ENCODE data around the gene OPHN1. TPM values are rescaled to one million over a fixed set of nuclear protein-coding genes. Genes with fewer than 3 reads are reported as not detected.
A peak's percentile ranks its signal among the peaks of the same experiment; 100 is the strongest.

The OPHN1 gene
- total and polyA plus RNA-seq, 2 donors (not counting 3 experiments of a cell fraction or from before 2014, with no cell fraction given) = 3.9 to 6.7 TPM

DNA sequence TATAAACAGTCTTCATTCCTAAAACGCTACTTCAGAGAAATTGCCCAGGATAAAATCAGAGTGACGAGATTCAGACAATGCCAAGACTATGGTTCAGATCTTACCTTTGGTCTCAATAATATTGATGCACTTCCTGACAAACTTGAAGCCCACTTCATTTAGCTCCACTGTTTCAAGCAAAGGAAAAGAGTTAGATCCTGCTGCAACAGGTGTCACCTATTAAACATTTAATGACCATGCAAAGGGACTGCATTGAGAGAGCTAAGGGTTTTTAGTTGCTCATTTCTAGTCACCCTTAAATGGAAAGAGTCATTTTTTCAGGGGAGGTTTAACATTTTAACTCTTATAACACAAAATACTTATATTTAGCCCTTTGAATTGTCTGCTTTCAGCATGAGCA, 239.5 kb downstream of the OPHN1 start:
- peaks cover 15% of the 10 kb centered on the region for H3K4me1 ChIP-seq (ENCODE audit: control insufficient read depth, extremely low read depth, insufficient read depth, low read length)
- H3K9me1 ChIP-seq (replicated peaks; ENCODE audit: control insufficient read depth, extremely low read depth, insufficient read depth, low read length) = no peaks in the 10 kb centered on the region
- H3K36me3 ChIP-seq (ENCODE audit: control insufficient read depth in 2 of 2, extremely low read depth in 1 of 2, insufficient read depth in 2 of 2, low read length in 2 of 2) = no peaks in the 10 kb centered on the region
- no peak overlapping the region for H3K9ac ChIP-seq (replicated peaks; ENCODE audit: extremely low read depth, insufficient read depth, low read length)
- H3K27ac ChIP-seq (ENCODE audit: insufficient read depth, low read depth, low read length) = peak overlapping the region; percentile 35
- BruUV-seq (replicated peaks) = no TSS peak
- intact Hi-C loops (cut with micrococcal nuclease) = no loop called here
- CTCF ChIA-PET = interaction anchor here (0.8 to 2.1 kb wide), 4 partner anchors 10 to 614 kb away, joined by 3 to 7 read pairs (median 6); no protein-coding TSS in a partner anchor
- peak; percentile 64 for FAIRE-seq
- H3K27me3 ChIP-seq (ENCODE audit: control insufficient read depth in 2 of 2, insufficient read depth in 2 of 2, low read length in 2 of 2) = no peaks in the 10 kb centered on the region
- no peak overlapping the region for H2AFZ ChIP-seq (ENCODE audit: low read depth, low read length)
- H3K4me2 ChIP-seq (ENCODE audit: insufficient read depth, low read length) = no peak overlapping the region
- H4K20me1 ChIP-seq (replicated peaks; ENCODE audit: control insufficient read depth, extremely low read depth, insufficient read depth, low read length) = no peaks in the 10 kb centered on the region
- POLR2A ChIA-PET = no interaction called here
- H3K79me2 ChIP-seq (ENCODE audit: control insufficient read depth, insufficient read depth, low read length) = no peaks in the 10 kb centered on the region
- no peak for DNase-seq (ENCODE audit: low read depth, low spot score)
- H3K4me3 ChIP-seq (replicated peaks in 1 of 3; ENCODE audit: insufficient read depth in 1 of 3, low read depth in 1 of 3, low read length in 3 of 3) = no peak overlapping the region
- dilution Hi-C loops (cut with MboI; ENCODE audit: extremely low pct_ligation_motif_present, low sequenced_read_pairs) = no loop called here
- no peaks in the 10 kb centered on the region for H3K9me3 ChIP-seq (replicated peaks; ENCODE audit: control insufficient read depth, insufficient read depth, low read length)
- TF ChIP-seq GATA2 (IDR thresholded peaks at IDR 0.05; ENCODE audit: insufficient read depth, insufficient read length, low read depth, low read length) (no peak), JUN (IDR thresholded peaks at IDR 0.05; ENCODE audit: borderline replicate concordance, insufficient read depth, insufficient read length, low read depth) (no peak), EZH2 (IDR thresholded peaks at IDR 0.05; ENCODE audit: borderline replicate concordance, low read depth, low read length, severe bottlenecking) (no peak), POLR2A (IDR thresholded peaks at IDR 0.05; ENCODE audit: low read depth, low read length) (no peak), MYC (IDR thresholded peaks at IDR 0.05; ENCODE audit: low read depth, low read length) (no peak), POLR2AphosphoS5 (IDR thresholded peaks at IDR 0.05; ENCODE audit: insufficient read depth, low read depth, low read length) (no peak), FOS (IDR thresholded peaks at IDR 0.05; ENCODE audit: borderline replicate concordance, insufficient read depth, low read length) (no peak)
- TF ChIP-seq, protein P1, sequence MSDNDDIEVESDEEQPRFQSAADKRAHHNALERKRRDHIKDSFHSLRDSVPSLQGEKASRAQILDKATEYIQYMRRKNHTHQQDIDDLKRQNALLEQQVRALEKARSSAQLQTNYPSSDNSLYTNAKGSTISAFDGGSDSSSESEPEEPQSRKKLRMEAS (IDR thresholded peaks at IDR 0.05; ENCODE audit: insufficient read depth, insufficient read length) = no peak
- TF ChIP-seq, protein P2, sequence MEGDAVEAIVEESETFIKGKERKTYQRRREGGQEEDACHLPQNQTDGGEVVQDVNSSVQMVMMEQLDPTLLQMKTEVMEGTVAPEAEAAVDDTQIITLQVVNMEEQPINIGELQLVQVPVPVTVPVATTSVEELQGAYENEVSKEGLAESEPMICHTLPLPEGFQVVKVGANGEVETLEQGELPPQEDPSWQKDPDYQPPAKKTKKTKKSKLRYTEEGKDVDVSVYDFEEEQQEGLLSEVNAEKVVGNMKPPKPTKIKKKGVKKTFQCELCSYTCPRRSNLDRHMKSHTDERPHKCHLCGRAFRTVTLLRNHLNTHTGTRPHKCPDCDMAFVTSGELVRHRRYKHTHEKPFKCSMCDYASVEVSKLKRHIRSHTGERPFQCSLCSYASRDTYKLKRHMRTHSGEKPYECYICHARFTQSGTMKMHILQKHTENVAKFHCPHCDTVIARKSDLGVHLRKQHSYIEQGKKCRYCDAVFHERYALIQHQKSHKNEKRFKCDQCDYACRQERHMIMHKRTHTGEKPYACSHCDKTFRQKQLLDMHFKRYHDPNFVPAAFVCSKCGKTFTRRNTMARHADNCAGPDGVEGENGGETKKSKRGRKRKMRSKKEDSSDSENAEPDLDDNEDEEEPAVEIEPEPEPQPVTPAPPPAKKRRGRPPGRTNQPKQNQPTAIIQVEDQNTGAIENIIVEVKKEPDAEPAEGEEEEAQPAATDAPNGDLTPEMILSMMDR (IDR thresholded peaks at IDR 0.05; ENCODE audit: extremely low read depth in 1 of 2, insufficient read depth in 1 of 2, low read depth in 1 of 2, low read length in 2 of 2) = no peak

Data from endothelial cell of umbilical vein (primary cell).